ENCODE data around the gene ZNF716. TPM values are rescaled to one million over a fixed set of nuclear protein-coding genes. Genes with fewer than 3 reads are reported as not detected.
"Not testable (repeated sequence)": the region's sequence is repeated elsewhere in the genome, so short reads cannot be mapped to it uniquely, and the experiment has no call there.

Gene ZNF716
- polyA plus RNA-seq (2012; ENCODE audit: missing spikeins): not detected

DNA sequence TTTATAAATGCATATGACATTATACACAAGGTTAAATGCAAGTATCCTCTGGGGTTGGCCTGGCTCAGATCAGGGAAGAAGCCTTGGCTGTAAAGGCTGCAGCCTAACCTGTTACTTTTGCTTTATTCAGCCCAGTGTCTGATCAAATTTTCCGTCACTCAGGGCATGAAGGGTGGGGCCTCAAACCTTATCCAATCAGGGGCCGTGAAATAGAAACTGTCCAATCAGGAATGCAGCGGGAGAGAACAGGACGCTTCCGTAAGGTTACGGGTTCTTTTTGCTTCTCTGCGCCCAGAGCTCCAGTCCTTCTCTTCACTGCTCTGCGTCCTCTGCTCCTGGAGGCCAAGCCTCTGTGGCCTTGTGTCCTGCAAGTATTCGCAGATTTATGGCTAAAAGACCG lies at the start of gene ZNF716:
Gene ZNF716 (plus strand): TSS at position 274 of the 400 bp plus-strand sequence. CDS start 112 bp downstream, at position 386.
- TF ChIP-seq TAF1 (IDR thresholded peaks at IDR 0.05; ENCODE audit: borderline replicate concordance, low read depth, low read length) (no peak), POLR2AphosphoS5 (IDR thresholded peaks at IDR 0.05; ENCODE audit: low read depth, low read length) (no peak), POLR2A (IDR thresholded peaks at IDR 0.05; ENCODE audit: low read depth, low read length) (no peak)
- DNase-seq (ENCODE audit: insufficient read length): no peak
- FAIRE-seq: no peak

GRCh38 chr7:57400531-57401155 lies 49.3 kb upstream of the ZNF716 start:
- TF ChIP-seq TAF1 (IDR thresholded peaks at IDR 0.05; ENCODE audit: borderline replicate concordance, low read depth, low read length): no peak
- DNase-seq (ENCODE audit: insufficient read length) (no peak), FAIRE-seq (no peak)

GRCh38 chr7:57403051-57403450 lies 46.9 kb upstream of the ZNF716 start:
- not testable (repeated sequence) for DNase-seq (ENCODE audit: insufficient read length)

GRCh38 chr7:57403601-57404342 lies 46.2 kb upstream of the ZNF716 start:
- DNase-seq (ENCODE audit: insufficient read length): no peak
- no peak for TF ChIP-seq POLR2AphosphoS5 (IDR thresholded peaks at IDR 0.05; ENCODE audit: low read depth, low read length)
- TF ChIP-seq POLR2A (IDR thresholded peaks at IDR 0.05; ENCODE audit: low read depth, low read length): no peak
- no peak for TF ChIP-seq TAF1 (IDR thresholded peaks at IDR 0.05; ENCODE audit: borderline replicate concordance, low read depth, low read length)
- no peak for FAIRE-seq

More at GRCh38 chr7:57403051-57403450, 46.9 kb upstream of the ZNF716 start:
- not testable (repeated sequence) for FAIRE-seq

DNA sequence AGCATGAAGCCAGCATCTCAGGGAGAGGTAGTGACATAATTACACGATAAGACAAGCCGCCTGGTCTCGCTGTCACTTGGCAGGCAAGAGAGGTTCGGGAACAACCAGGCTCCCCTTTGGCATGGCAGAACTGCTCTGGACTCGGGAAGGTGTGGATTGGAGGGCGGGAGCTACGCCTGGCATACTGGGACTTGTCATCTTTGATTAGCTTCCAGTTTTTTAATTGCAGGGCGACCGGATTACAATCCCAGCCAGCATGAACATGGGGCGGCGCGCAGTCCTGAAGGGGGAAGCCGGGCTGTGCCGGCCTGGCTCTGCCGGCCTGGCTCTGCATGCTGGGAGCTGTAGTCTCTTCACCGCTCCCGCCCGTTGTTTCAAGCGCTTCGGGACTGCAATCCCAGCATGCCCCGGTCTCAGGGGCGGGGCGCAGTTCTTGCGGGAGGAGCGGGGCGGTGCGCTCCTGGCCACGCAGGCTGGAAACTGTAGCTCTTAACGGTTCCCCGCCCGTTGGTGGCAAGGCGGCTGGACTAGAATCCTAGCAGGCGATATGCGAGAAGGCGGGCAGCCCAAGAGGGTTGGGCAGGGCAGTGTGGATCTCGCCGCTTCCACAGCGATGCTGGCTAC lies 45.5 kb upstream of the ZNF716 start:
- TF ChIP-seq TAF1 (IDR thresholded peaks at IDR 0.05; ENCODE audit: borderline replicate concordance, low read depth, low read length) (no peak), POLR2A (IDR thresholded peaks at IDR 0.05; ENCODE audit: low read depth, low read length) (no peak), POLR2AphosphoS5 (IDR thresholded peaks at IDR 0.05; ENCODE audit: low read depth, low read length) (no peak)
- DNase-seq (ENCODE audit: insufficient read length): no peak
- no peak for FAIRE-seq

DNA sequence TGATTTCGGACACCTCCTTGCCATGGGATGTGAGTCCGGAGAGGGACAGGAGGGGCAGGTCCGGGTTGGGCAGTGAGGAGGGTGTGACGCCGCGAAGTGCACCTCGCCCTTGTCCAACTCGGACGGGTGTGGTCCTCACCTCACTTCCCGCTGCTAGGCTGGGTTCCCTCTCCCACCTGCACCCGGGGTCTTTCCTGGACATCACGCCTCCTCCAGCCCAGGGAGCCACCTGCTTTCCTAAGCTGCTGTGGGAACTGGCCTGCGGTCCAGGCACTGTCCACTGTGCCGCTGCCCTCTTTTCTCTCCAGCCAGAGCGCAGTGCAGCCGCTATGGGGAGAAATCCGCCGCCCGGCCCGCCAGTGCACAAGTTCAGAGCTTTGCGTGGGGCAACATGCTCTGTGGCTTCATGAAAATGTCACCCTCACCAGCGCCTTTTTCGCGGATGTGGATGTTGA lies 45.0 kb upstream of the ZNF716 start:
- TF ChIP-seq POLR2AphosphoS5 (IDR thresholded peaks at IDR 0.05; ENCODE audit: low read depth, low read length): no peak
- DNase-seq (ENCODE audit: insufficient read length): no peak
- no peak for FAIRE-seq

DNA sequence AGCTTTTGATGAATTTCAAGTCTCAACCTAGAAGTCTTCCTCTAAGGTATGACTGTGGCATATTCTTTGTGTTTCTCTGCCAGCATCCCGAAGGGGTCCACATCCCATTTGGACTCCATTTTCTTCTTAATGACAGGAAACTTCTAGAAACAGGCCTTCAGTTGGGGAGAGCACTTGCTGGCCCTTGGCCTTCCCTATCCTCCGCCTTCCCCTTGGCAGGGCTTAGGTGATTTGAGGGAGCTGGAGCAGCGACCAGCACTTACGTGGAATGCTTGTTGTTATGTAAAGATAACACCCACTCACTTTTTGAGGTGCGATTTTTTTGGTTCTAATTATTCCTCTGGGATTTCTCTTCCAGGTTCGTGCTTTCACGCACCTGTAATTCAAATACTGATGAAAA lies 42.9 kb upstream of the ZNF716 start:
- no peak for DNase-seq (ENCODE audit: insufficient read length)
- no peak for TF ChIP-seq TAF1 (IDR thresholded peaks at IDR 0.05; ENCODE audit: borderline replicate concordance, low read depth, low read length)
- TF ChIP-seq POLR2A (IDR thresholded peaks at IDR 0.05; ENCODE audit: low read depth, low read length): no peak
- no peak for TF ChIP-seq POLR2AphosphoS5 (IDR thresholded peaks at IDR 0.05; ENCODE audit: low read depth, low read length)
- no peak for FAIRE-seq

DNA sequence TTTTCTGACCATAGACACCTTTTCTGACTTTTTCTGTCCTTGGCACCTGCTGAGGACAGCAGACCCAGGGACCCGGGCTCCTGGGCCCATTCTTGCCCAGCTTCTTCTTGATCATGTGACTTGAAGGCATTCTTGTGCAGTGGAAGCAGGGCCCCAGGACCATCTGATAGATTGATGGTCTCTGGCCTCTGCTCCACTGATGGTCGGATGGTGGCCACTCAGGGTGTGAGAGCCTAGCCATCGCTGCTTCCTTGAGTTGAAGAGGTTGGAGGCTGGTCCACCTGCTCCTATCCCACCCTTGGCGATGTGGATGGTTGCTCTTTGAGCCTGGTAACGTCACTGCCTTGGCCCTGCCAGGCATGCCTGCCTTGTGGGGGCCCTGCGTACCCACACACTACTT lies 37.8 kb upstream of the ZNF716 start:
- DNase-seq (ENCODE audit: insufficient read length) (no peak), FAIRE-seq (no peak)
- TF ChIP-seq TAF1 (IDR thresholded peaks at IDR 0.05; ENCODE audit: borderline replicate concordance, low read depth, low read length): no peak
- no peak for TF ChIP-seq POLR2A (IDR thresholded peaks at IDR 0.05; ENCODE audit: low read depth, low read length)
- TF ChIP-seq POLR2AphosphoS5 (IDR thresholded peaks at IDR 0.05; ENCODE audit: low read depth, low read length): no peak

- no peak for FAIRE-seq
These were observed 37.4 kb upstream of the ZNF716 start for GRCh38 chr7:57412618-57413017.

GRCh38 chr7:57413529-57414398 lies 36.2 kb upstream of the ZNF716 start:
- DNase-seq (ENCODE audit: insufficient read length) (no peak), FAIRE-seq (no peak)
- TF ChIP-seq TAF1 (IDR thresholded peaks at IDR 0.05; ENCODE audit: borderline replicate concordance, low read depth, low read length): no peak
- no peak for TF ChIP-seq POLR2AphosphoS5 (IDR thresholded peaks at IDR 0.05; ENCODE audit: low read depth, low read length)
- no peak for TF ChIP-seq POLR2A (IDR thresholded peaks at IDR 0.05; ENCODE audit: low read depth, low read length)

More at GRCh38 chr7:57412618-57413017, 37.4 kb upstream of the ZNF716 start:
- TF ChIP-seq POLR2AphosphoS5 (IDR thresholded peaks at IDR 0.05; ENCODE audit: low read depth, low read length): no peak
- TF ChIP-seq TAF1 (IDR thresholded peaks at IDR 0.05; ENCODE audit: borderline replicate concordance, low read depth, low read length): no peak
- TF ChIP-seq POLR2A (IDR thresholded peaks at IDR 0.05; ENCODE audit: low read depth, low read length): no peak
- no peak for DNase-seq (ENCODE audit: insufficient read length)

DNA sequence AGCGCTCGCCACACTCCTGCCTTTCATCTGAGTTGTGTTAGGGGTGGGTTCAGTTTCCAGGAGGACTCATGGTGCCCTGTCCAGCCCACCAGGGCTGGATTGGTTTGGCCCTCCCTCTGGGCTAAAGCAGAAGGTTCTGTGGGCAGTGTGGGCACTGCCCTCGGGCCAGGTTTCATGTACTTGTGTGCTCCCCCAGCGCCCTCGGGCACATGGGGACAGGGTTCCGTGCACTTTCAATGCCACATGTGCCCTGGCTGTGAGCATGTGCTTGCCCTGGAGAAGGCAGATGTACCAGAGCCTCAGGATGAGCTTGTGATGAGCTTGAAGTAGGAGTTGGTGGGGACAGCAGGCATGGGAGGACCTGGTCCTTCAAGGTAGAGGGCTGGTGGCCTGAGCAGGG lies 35.6 kb upstream of the ZNF716 start:
- DNase-seq (ENCODE audit: insufficient read length) (no peak), FAIRE-seq (no peak)
- TF ChIP-seq POLR2A (IDR thresholded peaks at IDR 0.05; ENCODE audit: low read depth, low read length) (no peak), TAF1 (IDR thresholded peaks at IDR 0.05; ENCODE audit: borderline replicate concordance, low read depth, low read length) (no peak), POLR2AphosphoS5 (IDR thresholded peaks at IDR 0.05; ENCODE audit: low read depth, low read length) (no peak)
